Keratinocyte (primary cell): Measurements from ENCODE around the gene TVP23A.

Experiments used
- CTCF ChIP-seq, 3 experiments: IDR thresholded peaks in 1 of 3; conservative IDR thresholded peaks in 1 of 3; optimal IDR thresholded peaks in 1 of 3; 2 replicates in 2 of 3; 3 replicates in 1 of 3; pipeline versions ENCODE3 to v1.5.1; 2011; ENCODE audit warnings: low read length in 3 of 3, mild to moderate bottlenecking in 3 of 3, moderate library complexity in 2 of 3, control low read depth in 1 of 3, inconsistent platforms in 1 of 3; ENCODE audit not compliant: insufficient read depth in 2 of 3; ENCODE audit errors: extremely low read depth in 1 of 3
- EZH2 ChIP-seq: IDR thresholded peaks from one replicate; pipeline ENCODE4 v1.6.1; 2012; ENCODE audit warnings: inconsistent platforms, mild to moderate bottlenecking, low read length, moderate library complexity

- TF ChIP-seq CTCF (optimal IDR thresholded peaks at IDR 0.05 in 1 of 3, IDR thresholded peaks at IDR 0.05 in 1 of 3, conservative IDR thresholded peaks at IDR 0.05 in 1 of 3; ENCODE audit: extremely low read depth in 1 of 3, insufficient read depth in 2 of 3, low read length in 3 of 3): no peak
- no peak for TF ChIP-seq EZH2
These were observed 57.2 kb downstream of the TVP23A start for GRCh38 chr16:10761373-10761772.
